Osteocyte (in vitro differentiated cells): ENCODE measurements around the gene LIMD2. TPM values are rescaled to one million over a fixed set of nuclear protein-coding genes. Genes with fewer than 3 reads are reported as not detected.

ENCODE experiments used
- DNase-seq: peaks from one replicate; pipeline ENCODE4 v3.0.0; 2021; ENCODE audit warnings: mixed read lengths; ENCODE audit not compliant: unreplicated experiment; ENCODE audit errors: extremely low spot score
- H3K27ac Mint-ChIP-seq: one replicate; pipeline ENCODE4 v1.8.0; 2021; ENCODE audit warnings: mild to moderate bottlenecking, mixed read lengths; ENCODE audit not compliant: unreplicated experiment
- H3K27me3 Mint-ChIP-seq: one replicate; pipeline ENCODE4 v1.8.0; 2021; ENCODE audit warnings: mixed read lengths; ENCODE audit not compliant: unreplicated experiment
- H3K36me3 Mint-ChIP-seq: one replicate; pipeline ENCODE4 v1.8.0; 2021; ENCODE audit warnings: mixed read lengths; ENCODE audit not compliant: unreplicated experiment
- H3K4me1 Mint-ChIP-seq: one replicate; pipeline ENCODE4 v1.8.0; 2021; ENCODE audit warnings: mixed read lengths; ENCODE audit not compliant: unreplicated experiment
- H3K4me3 Mint-ChIP-seq: one replicate; pipeline ENCODE4 v1.8.0; 2021; ENCODE audit warnings: mild to moderate bottlenecking, moderate library complexity, mixed read lengths; ENCODE audit not compliant: unreplicated experiment
- H3K9me3 Mint-ChIP-seq: one replicate; pipeline ENCODE4 v1.8.0; 2021; ENCODE audit warnings: mixed read lengths; ENCODE audit not compliant: unreplicated experiment
- CTCF ChIP-seq: fragments of 200-600 bp; sonication (generic); IDR thresholded peaks from 2 replicates; pipeline ENCODE4 v1.5.0; 2021; ENCODE audit warnings: antibody characterized with exemption, mild to moderate bottlenecking, moderate library complexity
- total RNA-seq: library from RNA; stranded (reverse); gene quantifications from 2 replicates; pipeline ENCODE4 v1.2.1, GENCODE V29; 2021

LIMD2 gene
- total RNA-seq, 1 donor from 2014 or later: 52.6 TPM

- H3K27ac Mint-ChIP-seq: no peak overlapping the region
- H3K4me3 Mint-ChIP-seq: no peak overlapping the region
- H3K27me3 Mint-ChIP-seq: no peaks in the 10 kb centered on the region
- TF ChIP-seq CTCF: no peak
- H3K36me3 Mint-ChIP-seq: peaks cover 29% of the 10 kb centered on the region
- H3K9me3 Mint-ChIP-seq: no peaks in the 10 kb centered on the region
- H3K4me1 Mint-ChIP-seq: peaks cover 25% of the 10 kb centered on the region
- no peak for DNase-seq
These were observed 4.9 kb upstream of the LIMD2 start for GRCh38 chr17:63704836-63705235.

- Mint-ChIP-seq H3K4me1 (peaks cover 25% of the 10 kb centered on the region), H3K4me3 (no peak overlapping the region), H3K9me3 (no peaks in the 10 kb centered on the region), H3K27me3 (no peaks in the 10 kb centered on the region), H3K36me3 (peaks cover 25% of the 10 kb centered on the region), H3K27ac (no peak overlapping the region)
- no peak for TF ChIP-seq CTCF
- no peak for DNase-seq
These were observed 4.3 kb upstream of the LIMD2 start for GRCh38 chr17:63704259-63704576.

DNA sequence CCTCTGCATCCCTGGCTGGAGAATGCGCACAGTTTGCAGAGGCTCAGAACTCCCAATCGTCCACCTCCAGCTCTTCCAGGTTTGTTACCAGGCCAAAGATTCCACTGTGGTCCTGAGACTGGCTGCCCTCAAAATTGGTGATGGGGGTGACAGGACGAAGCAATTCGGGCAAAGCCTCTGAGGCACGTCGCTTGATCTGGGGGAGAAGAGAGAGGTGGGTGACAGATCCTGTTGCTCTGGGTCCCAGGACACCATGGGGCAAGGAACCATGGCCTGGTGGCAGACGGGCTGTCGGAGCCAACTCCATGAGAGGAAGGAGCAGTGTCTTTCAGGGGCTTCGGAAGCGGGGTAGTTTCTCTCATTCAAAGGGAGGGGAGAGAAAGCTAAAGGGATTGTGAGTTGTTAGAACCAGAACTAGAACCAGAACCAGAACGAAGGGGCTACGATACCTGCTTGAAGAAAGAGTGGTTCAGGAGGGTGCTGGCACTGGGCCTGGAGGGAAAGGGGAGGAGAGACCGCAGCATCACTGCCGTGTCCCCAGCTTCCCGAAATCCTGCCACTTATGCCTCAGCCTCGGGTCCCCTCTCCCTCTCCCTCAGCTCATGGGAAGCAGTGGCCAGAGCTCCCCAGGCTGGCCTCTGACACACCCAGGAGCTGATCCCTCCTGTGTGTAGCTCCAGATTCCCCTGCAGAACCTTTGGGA is 3.8 kb upstream of the LIMD2 start:
- Mint-ChIP-seq H3K27ac (no peak overlapping the region), H3K27me3 (no peaks in the 10 kb centered on the region), H3K36me3 (peaks cover 20% of the 10 kb centered on the region), H3K4me3 (no peak overlapping the region), H3K9me3 (no peaks in the 10 kb centered on the region), H3K4me1 (peaks cover 25% of the 10 kb centered on the region)
- no peak for DNase-seq
- no peak for TF ChIP-seq CTCF

GRCh38 chr17:63703029-63703428 is 3.1 kb upstream of the LIMD2 start:
- Mint-ChIP-seq H3K4me1 (peaks cover 27% of the 10 kb centered on the region), H3K36me3 (peaks cover 18% of the 10 kb centered on the region), H3K27me3 (no peaks in the 10 kb centered on the region), H3K27ac (no peak overlapping the region), H3K4me3 (no peak overlapping the region), H3K9me3 (no peaks in the 10 kb centered on the region)
- TF ChIP-seq CTCF: no peak
- no peak for DNase-seq

DNA sequence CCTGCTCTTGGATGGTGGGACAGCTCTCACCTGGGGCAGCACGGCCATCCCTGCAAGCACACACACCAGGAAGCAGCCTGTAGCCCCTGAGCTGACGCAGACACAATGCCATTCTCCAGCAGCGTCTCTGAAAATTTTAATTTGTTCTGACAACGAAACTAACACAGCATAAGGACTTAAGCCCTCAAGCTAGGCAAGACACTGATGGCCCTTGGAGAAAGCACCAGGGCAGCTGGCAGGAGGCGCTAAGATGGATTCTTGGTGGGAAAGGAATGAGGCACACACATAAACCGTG is 2.7 kb upstream of the LIMD2 start:
- Mint-ChIP-seq H3K36me3 (peaks cover 18% of the 10 kb centered on the region), H3K27me3 (no peaks in the 10 kb centered on the region), H3K9me3 (no peaks in the 10 kb centered on the region), H3K4me3 (no peak overlapping the region), H3K27ac (peak overlapping the region; percentile 31), H3K4me1 (peaks cover 29% of the 10 kb centered on the region)
- no peak for DNase-seq
- no peak for TF ChIP-seq CTCF
